GM19023 (cell line): ENCODE results near the gene ENPEP.
"Not testable (repeated sequence)": the region's sequence is repeated elsewhere in the genome, so short reads cannot be mapped to it uniquely, and the experiment has no call there.

ENCODE experiments used
- ATAC-seq: cut with Tn5 transposase; IDR thresholded peaks from one replicate; pipeline ENCODE4 v1.9.1; 2021; ENCODE audit warnings: mild to moderate bottlenecking, moderate library complexity; ENCODE audit not compliant: unreplicated experiment

Gene ENPEP

GRCh38 chr4:110516106-110516922 lies 40.4 kb downstream of the ENPEP start:
- peak; percentile 96 for ATAC-seq

- ATAC-seq, result no peak
Observed at GRCh38 chr4:110518889-110519490, 43.0 kb downstream of the ENPEP start.

GRCh38 chr4:110520886-110521285 lies 44.9 kb downstream of the ENPEP start:
- no peak for ATAC-seq

GRCh38 chr4:110526589-110526988 lies 50.6 kb downstream of the ENPEP start:
- ATAC-seq, result no peak

- ATAC-seq, result no peak
Observed at GRCh38 chr4:110527156-110527555, 51.2 kb downstream of the ENPEP start.

- ATAC-seq, result no peak
Observed at GRCh38 chr4:110532901-110533589, 57.1 kb downstream of the ENPEP start.

- ATAC-seq, result no peak
Observed at GRCh38 chr4:110533590-110533910, 57.6 kb downstream of the ENPEP start.

- no peak for ATAC-seq
Observed at GRCh38 chr4:110533940-110534339, 58.0 kb downstream of the ENPEP start.

- ATAC-seq, result no peak
Observed at GRCh38 chr4:110540581-110540980, 64.6 kb downstream of the ENPEP start.

- ATAC-seq, result no peak
Observed at GRCh38 chr4:110540982-110541451, 65.1 kb downstream of the ENPEP start.

GRCh38 chr4:110543577-110543976 lies 67.6 kb downstream of the ENPEP start:
- ATAC-seq, result no peak

GRCh38 chr4:110544594-110544993 lies 68.6 kb downstream of the ENPEP start:
- ATAC-seq, result no peak

GRCh38 chr4:110550260-110550659 lies 74.3 kb downstream of the ENPEP start:
- ATAC-seq, result no peak

GRCh38 chr4:110553197-110553596 lies 77.2 kb downstream of the ENPEP start:
- ATAC-seq, result no peak

GRCh38 chr4:110567214-110567613 lies 91.3 kb downstream of the ENPEP start:
- no peak for ATAC-seq

GRCh38 chr4:110576696-110577095 lies 100.7 kb downstream of the ENPEP start:
- ATAC-seq, result not testable (repeated sequence)

- no peak for ATAC-seq
Observed at GRCh38 chr4:110586131-110586850, 110.3 kb downstream of the ENPEP start.

GRCh38 chr4:110587666-110588285 lies 111.8 kb downstream of the ENPEP start:
- ATAC-seq, result no peak

- no peak for ATAC-seq
Observed at GRCh38 chr4:110589297-110589696, 113.3 kb downstream of the ENPEP start.

- ATAC-seq, result no peak
Observed at GRCh38 chr4:110595583-110595982, 119.6 kb downstream of the ENPEP start.

GRCh38 chr4:110596431-110596830 lies 120.5 kb downstream of the ENPEP start:
- no peak for ATAC-seq
